Inflammatory macrophage treated with lipopolysaccharide for 1 hour (primary cell): Measurements from ENCODE around the gene ATP6V0A4.
"Not testable (repeated sequence)": the region's sequence is repeated elsewhere in the genome, so short reads cannot be mapped to it uniquely, and the experiment has no call there.

Experiments used
- DNase-seq, 2 donors: peaks; one replicate each; pipeline ENCODE4 v3.0.0-alpha.2; 2020 to 2022

The ATP6V0A4 gene

DNA sequence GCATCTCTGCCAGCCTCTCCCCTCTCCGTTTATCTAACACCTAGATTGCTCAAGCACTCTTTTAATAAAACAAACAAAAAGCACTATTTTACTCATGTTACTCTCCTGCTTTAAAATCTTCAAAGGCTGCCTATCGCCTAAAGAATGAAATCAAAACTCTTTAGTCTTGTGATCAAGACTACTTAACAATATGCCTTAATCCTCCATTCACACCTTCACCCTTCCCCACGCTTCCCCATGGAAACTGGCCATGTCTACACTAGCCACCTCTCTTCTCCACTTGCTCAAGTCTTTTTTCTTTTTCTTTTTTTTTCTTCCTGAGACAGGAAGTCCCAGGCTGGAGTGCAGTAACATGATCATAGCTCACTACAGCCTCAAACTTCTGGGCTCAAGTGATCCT is 48.0 kb downstream of the ATP6V0A4 start:
- DNase-seq: no peak

DNA sequence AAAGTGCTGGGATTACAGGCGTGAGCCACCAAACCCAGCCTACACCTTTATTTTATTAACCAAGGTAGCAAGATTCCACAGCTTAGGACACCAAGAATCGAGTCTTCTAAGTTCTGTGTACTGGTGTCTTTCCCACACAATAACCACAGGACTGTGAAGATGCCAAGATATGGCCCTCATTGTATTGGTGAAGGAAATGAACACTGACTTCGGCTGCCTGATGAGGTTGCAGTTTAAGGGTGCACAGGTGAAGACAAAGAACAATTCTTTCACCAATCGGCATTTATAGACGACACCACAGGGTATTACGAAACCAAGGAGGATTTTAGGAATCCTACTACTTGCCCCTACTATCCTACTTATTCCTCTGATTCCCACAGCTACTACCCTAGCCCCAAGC is 49.3 kb downstream of the ATP6V0A4 start:
- no peak for DNase-seq

DNA sequence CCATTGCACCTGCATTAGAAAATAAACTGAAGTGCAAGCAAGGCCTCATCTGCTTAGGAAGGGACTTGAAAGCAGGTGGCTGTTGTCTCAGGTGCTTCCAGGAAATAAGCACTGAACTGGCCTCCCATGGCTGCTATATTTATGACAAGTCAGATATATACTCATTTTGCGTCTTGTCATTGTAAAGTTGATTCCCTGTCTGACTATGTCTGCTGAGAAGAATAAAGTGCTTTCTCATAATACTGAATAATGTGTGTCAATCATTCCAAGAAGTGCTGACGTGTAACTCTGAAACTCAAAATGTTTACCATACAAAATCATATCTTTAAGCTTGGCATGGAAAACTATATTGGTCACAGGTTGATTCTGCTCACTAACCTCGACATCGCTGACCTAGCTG is 51.9 kb downstream of the ATP6V0A4 start:
- DNase-seq: no peak

DNA sequence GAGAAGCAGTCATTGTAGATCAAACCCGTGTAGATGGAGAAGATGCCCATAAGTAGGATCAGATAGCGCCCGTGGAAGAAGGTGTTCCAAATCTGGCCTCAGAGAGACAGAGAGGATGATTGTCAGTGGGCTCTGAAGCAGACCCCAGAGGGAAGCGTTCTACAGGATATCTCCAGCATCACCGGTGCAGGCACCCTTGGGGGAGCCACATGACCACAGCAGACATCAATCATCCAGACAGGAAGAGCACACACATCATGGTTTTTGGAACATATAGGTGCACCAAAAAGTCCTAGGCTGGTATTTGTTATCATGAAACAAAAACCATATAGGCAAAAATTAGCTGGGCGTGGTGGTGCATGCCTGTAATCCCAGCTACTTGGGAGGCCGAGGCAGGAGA is 52.8 kb downstream of the ATP6V0A4 start:
- no peak for DNase-seq

DNA sequence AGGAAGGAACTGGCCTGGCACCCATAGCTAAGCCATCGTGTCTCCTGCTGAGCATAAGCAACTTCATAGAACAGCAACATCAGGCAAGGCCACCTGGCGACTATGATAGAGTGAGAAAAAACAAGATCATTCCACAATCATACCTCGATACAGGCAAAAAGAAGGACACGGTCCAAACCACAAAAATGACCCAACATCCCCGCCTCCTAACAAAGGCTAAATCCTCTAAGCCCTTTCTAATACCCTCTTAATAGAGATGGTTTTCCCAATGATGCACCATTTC is 56.6 kb downstream of the ATP6V0A4 start:
- no peak for DNase-seq

DNA sequence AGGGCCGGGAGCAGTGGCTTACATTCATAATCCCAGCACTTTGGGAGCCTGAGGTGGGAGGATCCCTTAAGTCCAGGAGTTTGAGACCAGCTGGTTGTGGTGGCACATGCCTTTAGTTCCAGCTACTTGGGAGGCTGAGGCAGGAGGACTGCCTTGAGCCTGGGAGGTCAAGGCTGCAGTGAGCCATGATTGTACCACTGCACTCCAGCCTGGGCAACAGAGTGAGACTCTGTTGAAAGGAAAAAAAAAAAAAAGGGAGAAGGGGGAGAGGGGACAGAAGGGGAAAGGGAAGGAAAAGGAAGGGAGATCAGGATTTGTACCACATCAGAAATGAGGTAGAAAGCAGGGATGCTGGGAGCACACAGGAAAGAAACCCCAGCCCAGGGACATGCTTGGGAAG is 58.1 kb downstream of the ATP6V0A4 start:
- no peak for DNase-seq

DNA sequence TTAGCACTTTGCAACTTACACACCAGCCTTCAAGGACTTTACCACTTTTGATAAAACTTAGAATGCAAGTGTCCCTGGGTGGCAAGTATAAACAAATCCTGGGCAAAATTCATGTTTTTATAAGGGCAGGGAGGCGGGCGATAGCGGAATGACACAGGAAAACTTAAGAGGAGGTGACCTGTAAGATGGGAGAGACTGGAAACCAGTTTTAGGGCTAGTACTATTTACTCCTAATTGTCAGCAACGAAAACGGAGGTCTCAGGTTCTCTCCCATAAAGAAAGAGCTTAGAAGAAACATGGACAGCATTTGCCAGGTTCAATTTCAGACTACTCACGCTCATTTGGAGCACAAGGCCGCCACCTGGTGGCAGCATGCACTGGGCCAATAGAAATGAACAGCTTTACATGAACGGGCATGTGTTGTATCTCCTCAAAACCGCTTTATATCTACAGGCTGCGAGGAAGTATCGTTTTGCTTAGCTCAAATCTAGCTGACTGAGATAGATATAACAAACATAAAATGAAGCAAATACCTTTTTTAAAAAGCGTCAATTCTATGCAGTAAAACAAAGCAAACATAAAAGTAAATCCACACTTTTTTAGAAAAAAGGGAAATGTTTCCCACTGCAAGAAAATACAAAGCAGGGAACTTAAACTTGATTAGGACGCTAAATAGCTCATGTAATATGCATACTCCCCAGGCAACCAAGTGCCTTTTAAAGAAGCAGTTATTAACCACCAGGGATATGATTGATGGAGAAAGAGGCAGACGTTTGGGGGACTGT is 59.3 kb downstream of the ATP6V0A4 start:
- peak; percentile 60 to 92 for DNase-seq

DNA sequence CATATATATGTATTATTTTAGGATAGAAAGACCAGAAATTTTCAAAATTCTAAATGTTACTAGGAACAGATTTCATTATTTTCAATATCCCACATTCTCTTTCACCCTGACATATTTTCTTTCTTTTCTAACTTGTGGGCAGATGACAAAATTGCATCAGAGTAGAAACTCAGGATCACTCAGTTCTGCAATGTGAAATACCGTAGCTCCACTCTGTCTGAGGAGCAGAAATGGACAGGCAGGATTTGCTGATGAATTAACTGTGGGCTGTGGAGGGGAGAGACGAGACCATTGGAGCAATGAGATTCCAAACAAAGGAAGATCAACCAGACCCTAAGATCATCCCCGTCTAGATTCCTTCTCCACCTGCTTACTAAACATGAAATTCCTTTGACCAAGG is 59.9 kb downstream of the ATP6V0A4 start:
- DNase-seq: peak; percentile 2 to 48

DNA sequence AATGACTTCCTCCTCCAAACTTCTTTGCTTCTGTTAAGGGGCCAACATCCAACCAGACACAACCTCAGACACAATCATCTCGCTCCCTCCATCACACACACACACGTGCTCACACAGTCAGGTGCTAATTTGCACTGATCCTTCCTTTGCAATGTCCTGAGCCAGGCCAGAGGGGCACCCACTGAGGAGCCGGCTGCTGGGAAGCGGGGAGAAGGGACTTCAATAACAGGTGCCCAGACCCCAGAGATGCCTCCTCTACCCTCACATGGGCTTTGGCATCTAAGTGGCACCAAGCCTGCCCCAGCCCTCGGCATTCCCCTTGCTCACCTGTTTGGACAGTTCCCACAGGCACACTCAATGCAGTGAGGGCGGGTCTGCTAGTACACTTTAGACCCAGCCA is 62.6 kb downstream of the ATP6V0A4 start:
- DNase-seq: no peak

DNA sequence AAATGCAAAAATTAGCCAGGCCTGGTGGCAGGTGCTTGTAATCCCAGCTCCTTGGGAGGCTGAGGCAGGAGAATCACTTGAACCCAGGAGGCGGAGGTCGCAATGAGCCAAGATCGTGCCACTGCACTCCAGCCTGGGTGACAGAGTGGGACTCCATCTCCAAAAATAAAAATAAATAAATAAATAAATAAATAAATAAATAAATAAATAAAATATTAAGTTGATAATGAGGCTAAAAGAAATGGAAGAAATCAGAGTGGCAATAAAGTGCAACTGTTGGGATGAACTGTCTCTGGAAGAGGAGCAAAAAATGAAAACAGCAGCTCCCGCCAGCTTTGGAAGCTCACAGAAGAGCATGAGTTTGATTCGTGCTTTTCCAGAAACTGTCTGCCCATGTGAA is 66.3 kb downstream of the ATP6V0A4 start:
- not testable (repeated sequence) for DNase-seq

DNA sequence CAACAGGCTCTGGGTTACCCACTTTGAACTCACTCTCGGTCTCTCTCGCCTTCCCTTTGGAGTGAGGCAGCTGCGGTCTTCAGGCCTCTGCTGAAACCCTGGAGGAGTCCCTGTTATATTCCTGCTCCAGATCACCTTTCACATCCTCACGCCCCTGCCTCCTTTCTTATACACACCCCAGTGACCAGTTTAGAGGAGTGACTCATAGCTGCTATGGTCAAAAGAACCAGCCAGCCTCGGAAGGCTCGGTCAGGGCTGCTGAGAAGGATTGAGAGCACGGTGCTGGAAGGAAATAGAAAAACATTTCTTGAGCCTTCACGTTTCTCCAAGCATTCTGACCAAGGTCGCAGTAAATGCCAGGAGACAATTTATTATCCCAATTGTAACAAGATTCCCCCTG is 68.6 kb downstream of the ATP6V0A4 start:
- DNase-seq: no peak

DNA sequence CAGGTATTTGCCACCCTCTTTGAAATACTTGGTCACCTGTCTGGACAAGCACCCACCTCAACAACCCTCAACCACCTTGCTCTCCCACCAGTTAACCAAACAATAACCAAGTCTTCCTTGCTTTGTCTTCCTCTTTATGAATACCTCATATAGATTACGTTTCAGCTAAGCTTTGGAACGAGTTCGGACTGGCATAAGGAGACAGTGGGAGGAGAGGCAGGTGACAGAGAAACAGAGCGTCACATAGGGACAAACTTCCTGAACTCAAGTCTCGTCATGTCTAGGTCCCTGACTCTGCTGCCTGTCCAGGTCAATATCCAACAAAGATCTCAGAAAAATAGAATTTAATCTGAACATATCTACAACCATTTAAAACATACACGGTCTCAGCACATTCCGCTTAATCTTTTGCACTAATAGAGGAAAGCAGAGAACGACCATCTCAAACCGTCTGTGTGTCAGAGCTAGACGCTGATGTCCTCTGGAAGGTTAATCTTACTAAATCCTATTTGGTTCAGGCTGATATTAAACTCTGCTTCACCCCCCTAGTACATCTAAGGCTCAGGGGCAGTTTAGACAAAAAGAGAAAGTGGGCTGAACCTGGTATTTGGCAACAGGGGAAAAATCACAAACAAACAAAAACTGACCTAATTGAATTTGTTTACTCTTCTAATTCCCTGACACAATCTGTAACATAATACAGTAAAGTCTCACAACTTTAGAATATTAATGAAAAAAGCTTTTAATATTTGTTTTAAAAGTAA is 70.5 kb downstream of the ATP6V0A4 start:
- no peak for DNase-seq

DNA sequence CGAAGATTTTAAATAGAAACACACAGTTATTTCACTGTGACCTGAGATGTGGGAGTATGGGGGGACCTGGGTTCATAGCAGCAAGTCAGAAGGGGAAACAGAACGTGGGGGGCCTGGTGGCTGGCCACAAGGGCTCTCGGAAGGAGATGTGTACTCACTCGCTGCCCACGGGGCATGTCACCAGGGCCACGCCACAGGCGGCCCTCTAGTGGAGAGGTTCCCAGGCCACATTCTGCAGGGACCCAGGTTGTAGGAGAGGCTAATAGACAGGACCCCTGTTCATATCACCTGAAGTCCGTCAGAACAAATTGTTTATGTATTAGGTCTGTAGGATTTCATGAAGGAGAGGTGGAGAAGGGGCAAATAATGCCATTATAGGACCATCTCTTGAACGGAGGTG is 71.7 kb downstream of the ATP6V0A4 start:
- no peak for DNase-seq

DNA sequence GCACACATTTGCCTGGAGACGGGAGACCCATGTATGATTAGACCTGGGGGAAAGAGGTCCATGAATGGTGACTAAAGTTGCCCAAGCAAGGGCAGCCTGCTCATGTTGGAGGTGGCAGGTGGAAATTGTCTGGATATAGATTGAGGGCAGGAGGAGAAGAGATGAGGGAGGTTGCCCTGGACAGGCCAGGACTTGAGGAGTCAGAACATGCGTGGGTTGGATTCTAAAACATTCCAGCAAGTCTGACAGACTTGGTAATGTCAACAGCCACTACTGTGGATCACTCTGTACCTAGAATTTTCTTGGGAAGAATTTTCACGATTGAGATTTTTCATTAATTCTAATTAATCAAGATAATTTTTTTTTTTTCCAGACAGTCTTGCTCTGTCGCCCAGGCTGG is 77.7 kb downstream of the ATP6V0A4 start:
- no peak for DNase-seq

DNA sequence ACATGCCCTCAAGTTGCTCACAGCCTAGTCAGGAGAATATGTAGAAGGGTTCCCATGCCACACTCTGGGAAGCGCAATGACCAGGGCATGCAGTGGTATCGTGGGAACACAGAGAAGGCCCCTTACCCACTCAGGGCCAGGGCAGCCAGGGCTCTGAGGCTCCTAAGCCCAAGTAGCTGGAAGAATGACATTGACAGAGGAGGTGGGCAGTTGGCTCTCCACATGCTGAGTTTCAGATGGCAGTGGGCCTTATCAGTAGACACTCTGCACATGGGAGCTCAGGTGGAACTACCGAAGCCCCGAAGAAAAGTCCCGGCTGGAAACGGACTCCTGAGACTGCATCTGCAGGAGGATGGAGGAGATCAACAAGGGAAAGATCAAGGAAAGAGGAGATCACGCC is 81.1 kb downstream of the ATP6V0A4 start:
- no peak for DNase-seq

DNA sequence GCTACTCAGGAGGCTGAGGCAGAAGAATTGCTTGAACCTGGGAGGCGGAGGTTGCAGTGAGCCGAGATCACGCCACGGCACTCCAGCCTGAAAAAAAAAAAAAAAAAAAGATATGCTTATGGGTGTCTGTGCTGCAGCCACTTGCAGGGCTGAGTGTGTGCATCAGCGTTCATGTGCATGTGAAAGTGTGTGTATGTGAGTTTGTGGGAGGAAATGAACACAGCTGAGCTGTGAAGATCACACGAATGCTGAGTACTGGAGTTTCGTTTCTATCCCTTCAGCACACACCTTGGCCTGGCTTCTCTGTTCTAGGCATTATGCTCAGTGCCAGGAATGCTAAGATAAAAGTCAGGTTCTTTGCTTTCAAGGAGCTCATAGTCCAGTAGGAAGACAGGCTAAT is 84.8 kb downstream of the ATP6V0A4 start:
- no peak for DNase-seq

DNA sequence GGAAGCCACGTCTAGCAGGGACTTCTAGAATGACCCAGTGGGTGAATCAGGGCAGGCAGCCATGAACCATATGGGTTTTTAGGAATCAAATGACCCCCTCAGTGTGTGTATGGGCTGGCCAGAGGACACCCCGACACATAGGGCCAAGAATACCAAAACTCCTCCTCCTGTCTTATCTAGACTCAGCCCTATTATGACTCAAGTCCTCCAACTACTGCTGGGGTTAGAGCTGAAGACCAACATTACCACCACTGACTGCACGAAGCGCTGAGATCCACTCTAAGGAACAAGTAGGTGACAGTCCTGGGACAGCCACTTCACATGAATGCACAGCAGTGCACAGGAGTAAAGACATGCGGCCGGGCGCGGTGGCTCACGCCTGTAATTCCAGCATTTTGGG is 85.3 kb downstream of the ATP6V0A4 start:
- no peak for DNase-seq

DNA sequence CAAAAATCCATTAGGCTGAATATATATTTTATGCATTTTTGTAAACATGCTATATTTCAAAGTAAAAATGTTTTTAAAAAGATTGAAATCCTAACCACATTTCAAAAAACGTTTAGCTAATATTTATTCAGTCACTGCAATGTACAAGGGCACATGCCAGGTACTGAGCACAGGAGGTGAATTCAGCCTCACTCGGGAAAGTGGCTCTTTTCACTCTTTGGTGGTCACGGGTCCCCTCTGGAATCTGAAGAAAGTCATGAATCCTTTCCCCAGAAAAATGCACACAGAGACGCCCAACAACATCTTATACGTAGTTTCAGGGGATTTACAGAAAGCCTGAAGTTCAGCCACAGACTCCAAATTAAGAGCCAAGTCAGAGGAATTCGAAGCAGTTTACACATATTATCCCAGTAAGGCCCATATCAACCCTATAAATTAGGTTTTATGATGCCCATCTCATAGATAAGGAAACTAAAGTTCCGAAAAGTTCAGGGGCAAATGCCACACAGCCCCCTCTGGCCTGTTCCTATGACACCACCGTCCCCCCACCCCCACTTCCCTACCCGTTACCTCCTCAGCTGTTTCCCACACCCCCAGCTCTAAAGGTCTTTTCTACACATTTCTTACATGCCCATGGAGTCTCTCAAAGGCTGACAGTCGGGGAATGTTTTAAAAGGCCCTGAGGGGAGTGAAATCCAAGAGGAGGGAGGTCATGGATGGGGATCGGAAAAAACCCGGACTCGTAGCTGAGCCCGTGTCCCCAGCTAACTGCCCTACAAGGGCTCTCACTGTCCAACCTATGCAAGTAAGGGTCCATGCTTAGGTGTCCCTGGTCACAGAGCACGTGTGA is 87.2 kb downstream of the ATP6V0A4 start:
- no peak for DNase-seq

DNA sequence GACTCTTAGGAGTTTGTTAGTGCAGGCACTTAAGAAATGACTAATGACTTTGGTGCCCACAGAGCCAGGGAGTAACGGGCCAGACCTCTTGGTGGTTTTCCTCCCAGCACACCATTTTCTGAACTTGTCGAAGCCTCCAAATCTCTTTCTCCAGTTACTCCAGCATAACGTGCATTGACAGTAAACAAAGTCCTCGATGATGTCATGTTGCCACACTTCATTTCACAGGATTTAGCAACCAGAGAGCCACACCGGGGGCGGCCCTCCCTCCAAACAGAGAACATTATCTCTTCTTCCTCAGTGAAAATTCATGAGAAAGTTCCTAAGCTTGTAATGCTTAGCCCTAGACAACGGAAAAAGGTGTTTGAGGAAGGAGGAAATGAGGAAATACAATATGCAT is 92.8 kb downstream of the ATP6V0A4 start:
- peak; percentile 28 to 62 for DNase-seq

DNA sequence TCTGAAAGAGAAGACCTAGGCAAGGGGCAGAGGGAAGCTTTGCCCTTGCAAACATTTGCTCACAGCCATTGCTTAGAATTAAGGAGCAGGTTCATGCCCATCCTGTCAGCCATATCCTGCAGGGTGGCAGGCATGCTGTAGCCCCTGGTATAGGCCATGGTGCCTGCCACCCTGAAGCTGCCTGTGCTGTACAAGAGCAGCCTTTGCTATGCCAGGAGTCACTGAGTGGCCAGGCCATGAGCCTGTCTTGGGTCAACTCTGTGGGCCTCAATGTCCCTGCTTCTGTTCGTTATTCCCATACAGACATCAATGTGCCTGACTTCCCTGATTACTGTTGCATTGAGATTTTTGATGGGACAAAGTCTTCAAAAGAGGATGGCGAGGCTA is 96.5 kb downstream of the ATP6V0A4 start:
- no peak for DNase-seq

DNA sequence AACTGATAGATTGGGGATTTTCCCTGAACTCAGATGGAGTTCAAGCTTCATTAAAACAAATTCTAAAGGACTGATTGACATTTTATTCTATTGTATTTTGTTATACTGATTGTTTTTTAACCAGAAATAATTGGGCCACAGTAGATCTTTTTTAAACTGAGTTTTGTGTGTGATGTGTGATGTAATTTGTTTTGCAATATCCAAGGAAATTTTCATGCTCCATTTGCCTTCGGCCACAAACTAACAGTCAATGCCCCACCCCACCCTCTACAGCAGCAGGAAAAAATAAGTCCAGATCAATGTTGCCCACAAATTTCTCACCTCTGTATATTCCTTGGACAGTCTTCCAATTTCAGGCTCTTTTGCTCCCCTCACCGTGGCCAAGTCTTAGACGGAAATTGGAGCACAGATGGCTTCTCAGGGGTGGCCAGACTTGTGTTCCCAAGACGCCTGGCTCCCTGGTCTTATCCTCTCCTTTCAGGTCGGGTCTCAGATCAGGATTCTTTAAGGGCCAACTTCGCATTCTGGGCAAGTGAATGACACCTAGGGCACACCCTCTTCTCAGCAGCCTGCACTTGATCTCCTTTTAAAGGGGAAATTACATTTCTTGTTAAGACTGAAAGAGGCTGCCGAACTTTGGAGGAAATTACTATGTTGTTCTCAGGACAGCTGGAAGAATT is 97.0 kb downstream of the ATP6V0A4 start, which contains the start of gene SVOPL:
SVOPL (minus strand) TSS at position 506 of the 680 bp plus-strand sequence. CDS start 22,317 bp downstream, outside the sequence.
- DNase-seq: no peak

DNA sequence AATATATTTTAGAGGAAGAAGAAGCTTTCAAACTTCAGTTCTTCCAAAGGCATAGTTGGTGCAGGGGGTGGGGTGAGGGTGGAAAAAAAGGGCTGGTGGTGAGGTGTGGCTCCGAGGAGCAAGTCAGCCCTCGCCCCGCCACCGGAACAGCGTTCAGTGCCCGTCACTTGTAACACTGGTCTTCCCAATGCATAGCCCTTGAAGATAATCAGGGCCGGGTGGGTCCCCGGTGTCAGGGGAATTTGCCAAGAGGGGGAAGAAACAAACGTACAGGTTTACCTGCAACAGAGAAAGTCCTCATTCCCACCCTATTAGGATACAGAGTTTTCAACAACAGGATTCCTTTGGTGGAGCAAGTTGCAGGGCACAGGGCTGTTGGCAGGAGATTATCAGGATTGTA is 98.3 kb downstream of the ATP6V0A4 start:
- no peak for DNase-seq

DNA sequence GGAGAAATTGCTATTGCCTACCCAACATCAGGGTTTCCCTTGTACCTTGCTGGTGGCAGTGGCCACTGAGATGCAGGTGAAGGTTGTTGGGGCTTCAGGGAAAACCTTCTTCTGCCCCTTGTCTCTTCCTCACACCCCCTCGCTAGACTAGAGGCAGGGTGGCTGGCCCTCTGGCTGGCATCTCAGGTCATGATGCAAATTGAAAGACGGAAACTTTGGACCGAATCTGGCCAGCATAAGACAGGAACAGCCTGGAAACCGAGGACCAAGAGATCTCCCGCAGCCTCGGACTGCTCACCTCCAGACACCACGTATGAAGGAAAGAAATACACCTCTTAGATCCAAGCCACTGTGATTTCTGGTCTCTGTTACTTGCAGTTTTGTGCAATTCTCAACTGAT is 99.7 kb downstream of the ATP6V0A4 start:
- DNase-seq: no peak
